GM18502 (cell line): ENCODE measurements around the gene GET4.

Experiments
- ATAC-seq: cut with Tn5 transposase; IDR thresholded peaks from one replicate; pipeline ENCODE4 v1.9.1; 2021; ENCODE audit warnings: mild to moderate bottlenecking; ENCODE audit not compliant: unreplicated experiment, poor library complexity

GET4 gene, protein sequence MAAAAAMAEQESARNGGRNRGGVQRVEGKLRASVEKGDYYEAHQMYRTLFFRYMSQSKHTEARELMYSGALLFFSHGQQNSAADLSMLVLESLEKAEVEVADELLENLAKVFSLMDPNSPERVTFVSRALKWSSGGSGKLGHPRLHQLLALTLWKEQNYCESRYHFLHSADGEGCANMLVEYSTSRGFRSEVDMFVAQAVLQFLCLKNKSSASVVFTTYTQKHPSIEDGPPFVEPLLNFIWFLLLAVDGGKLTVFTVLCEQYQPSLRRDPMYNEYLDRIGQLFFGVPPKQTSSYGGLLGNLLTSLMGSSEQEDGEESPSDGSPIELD

DNA sequence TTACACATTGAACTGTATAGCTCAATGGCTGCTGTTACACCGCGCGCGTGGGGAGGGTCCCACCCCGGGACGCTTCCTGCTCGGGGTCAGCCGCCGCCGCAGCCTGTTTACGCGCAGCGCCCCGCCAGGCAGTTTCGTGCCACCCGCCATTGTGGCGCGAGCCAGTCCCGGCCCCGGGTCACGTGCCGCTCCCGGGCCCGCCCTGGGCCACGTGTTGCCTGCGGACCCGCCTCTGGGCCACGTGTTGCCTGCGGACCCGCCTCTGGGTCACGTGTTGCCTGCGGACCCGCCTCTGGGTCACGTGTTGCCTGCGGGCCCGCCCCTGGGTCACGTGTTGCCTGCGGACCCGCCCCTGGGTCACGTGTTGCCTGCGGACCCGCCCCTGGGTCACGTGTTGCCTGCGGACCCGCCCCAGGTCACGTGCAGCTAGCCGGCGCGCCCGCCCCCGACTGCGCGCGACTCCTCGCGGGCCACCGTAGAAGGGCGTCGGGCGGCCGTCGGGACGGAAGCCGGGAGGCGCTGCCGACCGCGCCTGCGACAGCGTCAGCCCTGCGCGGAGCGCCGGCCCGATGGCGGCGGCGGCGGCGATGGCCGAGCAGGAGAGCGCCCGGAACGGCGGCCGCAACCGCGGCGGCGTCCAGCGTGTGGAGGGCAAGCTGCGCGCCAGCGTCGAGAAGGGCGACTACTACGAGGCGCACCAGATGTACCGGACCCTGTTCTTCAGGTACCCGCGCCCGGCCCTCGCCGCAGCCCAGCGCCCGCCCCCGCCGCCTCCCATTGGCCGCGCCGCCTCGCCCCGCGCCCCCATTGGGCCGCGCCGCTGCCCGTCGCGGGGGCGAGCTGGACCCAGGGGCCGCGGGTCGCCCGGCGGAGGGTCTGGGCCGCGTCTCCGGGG lies at the start of gene GET4:
TSS of gene GET4 (plus strand) at position 478 of the 895 bp plus-strand sequence. CDS start at position 570, 92 bp downstream.
- ATAC-seq = peak; percentile 80

DNA sequence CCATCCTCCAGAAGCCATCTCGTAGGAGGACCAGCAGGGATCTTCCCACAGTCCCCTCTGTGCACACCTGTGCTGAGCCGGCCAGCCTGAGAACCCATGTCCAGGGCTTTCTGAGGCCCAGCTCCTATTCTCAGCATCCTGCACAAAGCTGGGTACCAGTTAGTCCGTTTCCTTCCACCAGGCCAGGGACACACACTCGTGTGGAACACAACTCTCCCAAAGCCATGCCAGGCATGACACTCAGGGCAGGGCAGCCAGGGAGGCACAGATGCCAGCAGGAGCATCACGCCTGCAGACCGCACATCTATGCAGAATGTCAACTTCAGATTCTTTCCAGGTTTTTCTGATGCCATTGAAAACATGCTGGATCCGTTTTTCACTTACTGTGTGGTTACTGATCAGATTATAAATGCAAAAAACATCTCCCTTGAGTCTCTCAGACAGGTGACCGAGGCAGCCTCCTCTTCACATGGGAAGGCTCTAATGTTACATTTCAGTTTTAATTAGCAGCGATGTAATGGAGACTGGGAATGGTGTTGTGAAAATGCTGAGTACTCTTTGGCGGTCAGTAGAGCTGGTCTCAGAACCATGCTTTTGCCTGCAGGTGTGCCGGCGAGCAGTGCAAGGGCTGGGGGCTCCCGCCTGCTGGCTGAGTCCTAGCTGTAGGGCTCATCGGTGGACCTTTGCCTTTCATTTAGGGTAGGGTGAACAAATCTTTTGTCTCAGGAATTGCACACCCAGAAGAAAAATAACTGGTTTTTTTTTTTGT lies 47.4 kb upstream of the GET4 start:
- no peak for ATAC-seq

DNA sequence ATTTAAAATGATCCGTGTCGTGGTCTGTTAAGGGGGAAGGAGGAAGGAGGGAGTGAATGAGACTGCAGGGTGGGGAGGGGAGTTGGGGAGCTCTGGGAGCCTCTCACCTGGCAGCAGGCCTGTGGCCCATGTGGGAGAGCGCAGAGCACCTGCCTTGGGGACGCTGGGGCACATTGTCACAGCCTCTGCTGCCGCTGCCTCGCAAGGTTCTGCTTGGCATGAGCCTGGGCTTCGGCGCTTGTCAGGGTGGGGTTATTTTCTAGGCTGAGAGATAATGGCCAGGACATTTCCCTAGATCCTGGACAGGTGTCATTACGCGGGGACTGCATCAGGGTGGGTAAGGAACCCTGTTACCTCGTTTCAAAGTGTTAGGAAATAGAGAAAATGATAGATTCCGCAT lies 46.3 kb upstream of the GET4 start:
- no peak for ATAC-seq

DNA sequence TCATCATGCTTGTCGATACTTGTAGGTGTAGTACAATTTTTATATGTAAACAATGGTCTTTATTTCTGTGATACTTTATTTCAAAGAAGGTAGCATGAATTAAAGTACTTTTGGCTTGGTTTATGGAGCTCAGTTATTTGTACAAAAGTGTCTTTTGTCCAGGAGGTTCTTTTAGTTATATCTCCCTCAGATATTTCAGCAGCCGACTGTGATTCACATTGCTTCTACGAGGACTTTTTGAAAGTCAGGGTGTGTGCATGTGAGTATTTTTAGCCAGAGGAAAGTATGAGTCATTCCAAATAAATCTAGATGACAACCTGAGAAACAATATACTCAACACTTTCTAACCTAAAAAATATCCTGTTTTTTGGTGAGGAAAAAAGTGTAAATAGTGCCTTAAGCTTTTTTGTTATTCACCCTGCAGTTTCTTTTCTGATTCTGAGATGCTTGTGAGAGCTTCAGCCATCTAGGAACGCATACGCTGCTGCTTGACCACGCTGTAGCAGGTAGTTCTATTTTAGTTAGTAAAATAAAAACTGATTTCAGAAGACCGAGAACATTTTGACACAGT lies 44.7 kb upstream of the GET4 start:
- ATAC-seq = peak; percentile 79

DNA sequence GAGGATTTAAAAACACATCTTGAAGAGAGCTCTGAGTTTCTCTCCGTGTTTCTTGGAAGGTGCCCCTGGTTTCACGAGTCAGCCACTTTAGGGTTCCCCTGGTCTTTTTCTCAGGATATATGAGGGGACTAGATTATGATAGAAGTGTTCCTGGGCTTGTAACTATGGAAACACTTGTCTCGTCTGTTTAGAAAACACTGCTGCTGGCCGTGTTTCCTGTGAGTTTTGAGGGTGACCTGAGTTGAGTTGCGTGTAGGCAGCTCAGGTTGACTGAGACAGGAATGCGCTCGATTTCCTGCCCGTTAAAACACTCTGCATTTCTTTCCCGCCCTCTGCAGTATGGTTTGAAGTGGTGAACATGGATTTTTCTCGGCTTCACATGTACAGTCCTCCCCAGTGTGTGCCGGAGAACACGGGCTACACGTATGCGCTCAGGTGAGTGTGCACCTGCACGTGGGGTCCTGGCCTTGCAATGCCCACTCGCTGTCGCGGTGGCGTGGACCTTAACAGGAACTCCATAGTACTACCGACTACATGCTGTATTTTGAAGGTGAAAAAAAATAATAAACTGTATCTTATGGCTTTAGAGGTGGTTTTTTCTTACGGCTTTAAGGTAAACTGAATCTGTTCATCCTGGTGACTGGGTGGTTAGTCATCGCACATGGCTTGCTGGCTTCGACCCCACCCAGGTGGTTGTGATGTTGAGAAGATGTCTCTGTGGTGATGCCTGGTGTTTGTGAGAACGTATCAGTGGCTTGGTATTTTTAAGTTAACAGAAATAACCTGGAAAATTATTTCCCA lies 44.0 kb upstream of the GET4 start, which contains the start of gene SUN1:
TSS of gene SUN1 (plus strand) at position 310 of the 801 bp plus-strand sequence. CDS start at position 359, 49 bp downstream.
- peak; percentile 46 for ATAC-seq

DNA sequence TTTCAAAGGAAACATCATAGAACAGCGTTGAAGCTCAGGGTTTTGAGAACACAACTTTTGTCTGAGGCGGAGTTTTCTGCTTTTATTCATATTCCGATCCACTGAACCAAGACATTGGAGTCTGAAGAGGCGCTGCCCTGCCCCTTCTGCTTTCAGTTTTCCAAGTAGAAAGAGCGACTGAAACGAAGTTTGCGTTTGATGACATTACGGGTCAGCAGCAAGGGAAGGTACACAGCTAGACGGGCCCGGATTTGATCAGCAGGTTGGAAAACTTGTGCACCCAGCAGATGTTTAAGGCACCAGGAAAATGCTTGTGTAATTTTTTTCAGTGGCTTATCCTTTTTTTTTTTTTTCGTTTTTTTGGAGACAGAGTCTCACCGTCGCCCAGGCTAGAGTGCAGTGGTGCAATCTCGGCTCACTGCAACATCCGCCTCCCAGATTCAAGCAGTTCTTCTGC lies 43.4 kb upstream of the GET4 start:
- no peak for ATAC-seq

DNA sequence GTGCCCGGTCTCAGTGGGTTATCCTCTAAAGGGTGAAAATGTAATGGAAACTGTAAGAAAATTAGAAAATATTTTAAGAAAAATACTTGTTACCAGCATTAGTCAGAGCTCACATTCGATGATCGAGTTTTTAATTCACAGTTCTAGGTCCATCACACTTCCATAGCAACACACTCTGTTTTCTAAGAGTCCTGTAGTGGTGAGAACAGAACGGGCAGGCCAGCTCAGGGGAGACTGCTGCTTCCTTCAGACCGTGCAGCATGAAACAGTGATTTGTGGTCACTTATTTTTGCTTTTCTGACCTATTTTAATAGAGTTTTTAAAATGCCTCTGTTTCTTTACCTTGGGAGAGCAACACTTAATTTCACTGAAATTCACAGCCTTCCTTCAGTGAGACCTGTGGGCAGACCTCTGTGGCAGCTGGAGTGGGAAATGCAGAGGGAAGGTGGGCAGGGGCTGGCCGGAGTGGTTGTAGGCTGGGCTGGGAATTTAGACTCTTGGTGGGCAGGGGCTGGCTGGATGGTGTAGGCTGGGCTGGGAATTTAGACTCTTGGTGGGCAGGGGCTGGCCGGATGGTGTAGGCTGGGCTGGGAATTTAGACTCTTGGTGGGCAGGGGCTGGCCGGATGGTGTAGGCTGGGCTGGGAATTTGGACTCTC lies 42.6 kb upstream of the GET4 start:
- ATAC-seq = no peak

DNA sequence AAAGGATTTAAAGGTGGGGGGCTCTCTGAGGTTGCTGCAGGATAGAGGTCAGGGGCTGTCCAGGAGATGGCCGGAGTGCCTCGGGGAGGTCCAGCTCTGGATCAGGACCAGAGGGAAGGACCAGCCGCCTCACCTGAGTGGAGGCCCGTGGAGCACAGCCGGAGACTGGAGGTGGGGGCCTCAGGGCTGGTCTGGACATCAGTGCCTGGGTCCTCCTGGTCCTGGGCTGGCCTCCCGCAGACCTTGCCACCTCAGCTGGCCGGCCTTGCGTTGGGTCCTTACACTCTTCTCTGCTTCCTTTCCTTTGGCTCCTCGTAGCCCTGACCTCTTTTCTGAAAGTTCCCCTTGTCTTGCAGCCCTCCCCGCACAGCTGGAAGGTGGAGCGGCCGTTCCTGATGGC lies 42.1 kb upstream of the GET4 start:
- ATAC-seq = no peak

DNA sequence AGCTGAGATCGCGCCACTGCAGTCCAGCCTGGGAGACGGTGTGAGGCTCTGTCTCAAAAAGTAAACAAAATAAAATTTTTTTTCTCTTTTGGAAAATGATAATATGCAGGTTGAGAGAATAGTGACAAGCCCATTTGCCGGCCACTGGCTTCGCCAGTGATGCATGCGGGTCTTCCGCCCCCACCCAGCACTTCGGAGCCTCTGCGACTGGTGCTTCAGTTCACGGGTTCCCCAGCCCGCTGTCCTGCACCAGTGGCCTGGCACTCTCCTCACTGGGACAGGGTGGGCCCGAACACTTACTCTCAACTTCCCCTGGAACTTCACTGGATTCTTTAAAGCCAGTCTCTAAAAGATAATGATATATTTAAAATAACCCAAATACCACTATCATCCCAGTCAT lies 41.3 kb upstream of the GET4 start:
- no peak for ATAC-seq

DNA sequence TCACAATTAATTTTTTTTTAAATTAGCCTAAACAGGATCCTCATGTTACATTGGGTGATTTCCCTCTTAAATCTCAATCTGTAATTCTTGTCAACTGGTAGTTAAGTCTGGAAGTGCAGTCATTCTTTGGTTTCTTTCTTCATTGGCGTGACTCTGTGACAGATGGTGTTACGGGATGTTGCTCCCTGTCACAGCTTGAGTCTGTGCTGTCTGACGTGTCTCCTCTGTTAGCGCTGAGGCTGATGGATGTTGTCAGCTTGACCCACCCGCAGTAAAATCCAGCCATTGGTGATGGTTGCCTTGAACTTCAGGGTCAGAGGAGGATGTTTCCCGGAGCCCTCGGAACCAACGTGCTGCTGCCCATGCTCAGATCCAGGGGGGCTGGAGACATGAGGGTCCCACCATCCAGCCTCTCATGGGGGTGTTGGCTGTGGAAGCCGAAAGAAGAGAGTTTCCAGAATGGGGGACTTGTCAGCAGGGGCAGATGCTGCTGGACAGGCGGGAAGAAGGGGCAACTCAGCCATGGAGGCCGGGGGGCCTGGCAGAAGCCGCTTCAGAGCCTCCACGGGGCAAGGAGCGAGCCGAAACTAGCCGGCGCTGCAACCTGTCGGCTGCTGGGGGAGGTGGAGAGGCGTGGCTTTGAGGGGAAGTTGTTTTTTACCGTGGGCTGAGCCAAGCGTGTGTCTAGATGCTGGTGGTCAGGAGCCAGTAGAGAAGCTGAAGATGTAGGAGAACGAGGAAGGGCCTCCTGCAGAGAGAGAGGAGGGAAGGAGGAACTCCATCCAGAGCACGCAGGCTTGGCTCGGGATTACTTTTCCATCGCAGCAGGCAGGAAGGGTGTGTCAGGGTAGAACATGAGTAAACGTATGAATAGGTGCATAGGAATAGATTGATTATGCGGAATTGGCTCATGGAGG lies 40.6 kb upstream of the GET4 start:
- no peak for ATAC-seq

DNA sequence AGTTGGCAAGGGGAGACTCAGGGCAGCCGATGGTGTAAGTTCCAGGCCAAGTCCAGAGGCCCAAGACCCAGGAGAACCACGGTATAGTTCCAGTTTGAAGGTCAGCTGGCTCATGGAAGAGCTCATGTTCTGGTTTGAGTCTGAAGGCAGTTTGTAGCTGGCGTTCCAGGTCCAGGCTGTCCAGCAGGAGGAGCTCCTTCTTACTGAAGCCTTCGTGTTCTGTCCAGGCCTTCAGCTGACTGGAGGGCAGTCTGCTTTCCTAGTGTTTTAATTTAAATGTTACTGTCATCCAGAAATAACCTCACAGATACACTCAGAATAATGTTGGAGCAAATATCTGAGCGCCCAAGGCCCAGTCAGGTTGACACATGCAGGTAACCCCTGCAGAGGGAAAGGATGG lies 39.9 kb upstream of the GET4 start:
- no peak for ATAC-seq

DNA sequence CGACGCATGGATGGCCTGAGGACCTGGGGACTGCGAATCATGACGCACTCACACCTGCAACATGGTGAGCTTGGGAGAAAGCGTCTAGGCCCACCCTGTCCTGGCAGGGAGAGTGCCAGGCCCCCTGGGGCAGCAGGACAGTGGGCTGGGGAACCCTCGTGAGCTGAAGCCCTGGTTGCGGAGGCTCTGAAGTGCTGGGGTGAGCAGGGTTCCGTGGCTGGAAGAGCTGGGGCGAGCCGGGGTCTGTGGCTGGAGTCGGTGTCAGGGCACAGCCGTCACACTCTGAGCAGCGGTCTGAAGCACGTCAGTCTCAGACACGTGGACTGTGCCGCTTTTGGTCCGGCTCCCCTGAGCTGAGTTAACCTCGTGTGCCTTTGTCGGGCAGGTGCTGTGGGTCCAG lies 39.4 kb upstream of the GET4 start:
- ATAC-seq = no peak

DNA sequence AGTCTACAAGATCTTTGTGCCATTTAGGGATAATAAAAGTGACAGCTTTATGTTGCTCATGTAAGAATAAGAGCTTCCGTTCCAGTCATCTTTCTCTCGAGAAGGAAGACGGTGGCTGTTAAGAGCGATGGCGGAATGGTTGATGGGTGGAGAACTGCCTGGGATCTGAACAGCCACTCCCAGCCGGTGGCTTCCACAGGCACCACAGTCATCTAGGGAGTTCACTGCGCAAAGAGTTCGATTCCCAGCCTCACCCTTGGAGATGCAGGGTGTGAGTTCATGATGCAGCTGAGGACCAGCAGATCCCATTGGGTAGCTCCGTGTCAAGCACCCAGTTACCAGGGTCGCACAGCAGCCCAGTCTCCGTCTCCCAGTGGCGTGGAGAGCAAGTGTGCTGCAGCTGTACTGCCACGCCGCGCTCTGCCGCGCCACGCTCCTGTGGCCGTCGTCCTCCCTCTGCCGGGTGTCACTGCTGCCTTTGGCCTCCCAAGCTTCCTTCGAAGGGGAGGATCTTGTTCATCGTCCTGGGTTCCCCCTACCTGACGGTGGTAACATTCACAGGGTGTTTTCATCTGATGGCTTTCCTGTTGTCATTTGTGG lies 36.3 kb upstream of the GET4 start:
- no peak for ATAC-seq

DNA sequence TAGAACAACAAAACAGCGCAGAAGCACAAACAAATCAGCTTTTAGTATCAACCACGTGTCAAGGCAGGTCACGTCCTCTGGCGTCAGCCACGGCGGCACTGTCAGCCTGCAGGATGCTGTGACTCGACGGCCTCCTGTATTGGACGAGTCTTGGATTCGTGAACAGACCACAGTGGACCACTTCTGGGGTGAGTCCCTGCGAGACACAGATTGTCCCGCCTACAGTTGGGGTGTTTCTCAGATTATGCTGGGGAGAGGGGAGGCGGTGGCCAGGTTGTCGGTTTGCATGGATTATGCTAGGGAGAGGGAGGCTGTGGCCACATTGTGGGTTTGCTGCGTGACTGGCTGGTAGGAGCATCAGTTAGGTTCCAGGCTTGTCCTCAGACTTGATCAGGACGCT lies 34.4 kb upstream of the GET4 start:
- no peak for ATAC-seq

DNA sequence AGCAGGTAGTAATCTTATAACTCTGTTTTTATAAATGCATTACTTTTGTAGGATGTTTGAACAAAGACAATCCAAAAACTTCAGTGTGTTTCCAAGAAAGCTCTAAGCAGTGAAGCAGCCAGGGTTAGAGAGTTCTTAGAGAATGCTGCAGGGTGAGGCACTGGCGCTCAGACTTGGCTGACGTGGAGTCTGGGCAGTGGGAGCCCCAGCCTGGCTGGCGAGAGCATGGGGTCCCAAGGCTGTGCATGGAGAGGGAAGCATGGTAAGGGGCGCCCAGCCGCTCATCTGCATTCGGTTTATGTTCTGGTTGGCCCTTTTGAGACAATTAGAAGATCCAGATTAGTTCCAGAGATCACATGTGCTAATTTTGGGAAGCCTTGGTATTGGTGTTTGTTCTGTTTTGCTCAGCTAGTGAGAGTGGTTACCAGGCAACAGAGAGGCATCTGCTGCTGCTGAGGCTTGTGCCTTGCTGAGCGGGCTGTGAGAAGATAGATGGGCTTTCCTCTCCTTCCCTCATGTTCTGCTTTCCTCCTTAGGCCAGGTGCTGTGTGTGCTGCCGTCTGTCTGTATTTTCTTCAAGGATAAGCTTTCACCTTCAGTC lies 33.8 kb upstream of the GET4 start:
- ATAC-seq = no peak

DNA sequence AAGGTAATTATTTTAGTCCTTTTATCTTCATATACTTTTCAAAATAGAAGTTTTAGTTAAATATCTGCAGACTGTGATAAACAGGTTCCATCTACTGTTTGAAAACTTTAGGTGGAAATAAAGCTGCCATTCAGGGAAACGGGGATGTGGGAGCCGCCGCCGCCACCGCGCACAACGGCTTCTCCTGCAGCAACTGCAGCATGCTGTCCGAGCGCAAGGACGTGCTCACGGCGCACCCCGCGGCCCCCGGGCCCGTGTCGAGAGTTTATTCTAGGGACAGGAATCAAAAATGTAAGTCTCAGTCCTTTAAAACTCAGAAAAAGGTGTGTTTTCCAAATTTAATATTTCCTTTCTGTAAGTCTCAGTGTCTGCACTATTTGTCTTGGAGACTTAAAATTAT lies 33.1 kb upstream of the GET4 start:
- no peak for ATAC-seq

DNA sequence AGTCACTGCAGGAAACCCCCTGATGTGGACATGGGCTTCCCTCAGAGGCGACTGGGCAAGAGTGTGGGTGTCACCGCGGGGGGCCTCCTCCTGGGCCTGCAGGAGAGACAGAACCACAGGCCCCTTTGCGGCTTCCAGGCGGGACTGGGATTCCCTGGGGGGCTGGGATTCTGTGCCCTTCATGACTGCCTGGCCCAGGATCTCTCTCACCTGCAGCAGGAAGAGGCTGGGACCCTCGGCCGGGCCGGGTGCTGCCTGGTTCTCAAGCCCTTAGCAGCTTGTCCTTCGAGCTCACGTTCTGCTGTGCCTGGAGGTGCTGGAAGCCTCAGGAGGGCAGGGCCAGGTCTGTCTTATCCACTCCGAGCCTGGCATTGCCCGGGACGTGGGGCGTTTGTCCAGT lies 32.3 kb upstream of the GET4 start:
- no peak for ATAC-seq
